Fibroblast of lung (primary cell): ENCODE data around the gene FAM162A. TPM values are rescaled to one million over a fixed set of nuclear protein-coding genes. Genes with fewer than 3 reads are reported as not detected.
A peak's percentile ranks its signal among the peaks of the same experiment; 100 is the strongest.

Source experiments
- DNase-seq, 2 donors: peaks; one replicate each; pipeline versions ENCODE4 v3.0.0 to v3.0.0-alpha.2; 2010; ENCODE audit warnings: low read depth in 2 of 2
- H2AFZ ChIP-seq: 2 replicates; pipeline ENCODE4 v1.5.1; 2012; ENCODE audit warnings: low read length, control low read depth, inconsistent platforms
- H3K27ac ChIP-seq: 2 replicates; pipeline ENCODE4 v1.5.1; 2011; ENCODE audit warnings: low read length, control low read depth; ENCODE audit not compliant: insufficient read depth
- H3K27me3 ChIP-seq: 2 replicates; pipeline ENCODE4 v1.5.1; 2011; ENCODE audit warnings: mild to moderate bottlenecking, low read length; ENCODE audit not compliant: control insufficient read depth, insufficient read depth
- H3K36me3 ChIP-seq: 2 replicates; pipeline ENCODE4 v1.5.1; 2011; ENCODE audit warnings: low read length; ENCODE audit not compliant: control insufficient read depth, insufficient read depth
- H3K4me1 ChIP-seq: 2 replicates; pipeline ENCODE4 v1.5.1; 2011; ENCODE audit warnings: low read length; ENCODE audit not compliant: control insufficient read depth, insufficient read depth; ENCODE audit errors: extremely low read depth
- H3K4me2 ChIP-seq: 2 replicates; pipeline ENCODE4 v1.5.1; 2011; ENCODE audit warnings: low read length, control low read depth; ENCODE audit not compliant: insufficient read depth; ENCODE audit errors: extremely low read depth
- H3K4me3 ChIP-seq, 4 experiments: fragments of 200-600 bp in 1 of 4; sonication (generic) in 1 of 4; replicated peaks in 1 of 4; 2 replicates each; pipeline ENCODE4 v1.5.1; 2011 to 2016; ENCODE audit warnings: low read length in 4 of 4, low read depth in 3 of 4, mild to moderate bottlenecking in 3 of 4, control low read depth in 2 of 4, inconsistent platforms in 1 of 4, mixed read lengths in 1 of 4; ENCODE audit not compliant: insufficient read depth in 1 of 4; ENCODE audit errors: control extremely low read depth in 1 of 4
- H3K79me2 ChIP-seq: 2 replicates; pipeline ENCODE4 v1.5.1; 2012; ENCODE audit warnings: mild to moderate bottlenecking, low read length, inconsistent platforms; ENCODE audit not compliant: control insufficient read depth, insufficient read depth
- H3K9ac ChIP-seq: 2 replicates; pipeline ENCODE4 v1.5.1; 2011; ENCODE audit warnings: mild to moderate bottlenecking, low read length, control low read depth; ENCODE audit not compliant: insufficient read depth
- H3K9me3 ChIP-seq: 2 replicates; pipeline ENCODE4 v1.5.1; 2012; ENCODE audit warnings: low read depth, low read length; ENCODE audit not compliant: control insufficient read depth, insufficient read depth
- H4K20me1 ChIP-seq: 2 replicates; pipeline ENCODE4 v1.5.1; 2011; ENCODE audit warnings: low read length; ENCODE audit not compliant: control insufficient read depth, insufficient read depth; ENCODE audit errors: extremely low read depth
- CTCF ChIP-seq, 2 donors: IDR thresholded peaks in 1 of 2; conservative IDR thresholded peaks in 1 of 2; 1 replicate in 1 of 2; 2 replicates in 1 of 2; pipeline ENCODE4 v1.5.1; 2011 to 2012; ENCODE audit warnings: low read length in 2 of 2, control low read depth in 1 of 2, inconsistent platforms in 1 of 2, low read depth in 1 of 2, mild to moderate bottlenecking in 1 of 2
- EZH2 ChIP-seq: IDR thresholded peaks from 2 replicates; pipeline ENCODE4 v1.5.1; 2012; ENCODE audit warnings: low read length, control low read depth, mild to moderate bottlenecking; ENCODE audit errors: missing control alignments
- polyA plus RNA-seq, 2 donors: library from polyadenylated mRNA; depleted of rRNA in 1 of 2; stranded (reverse) in 1 of 2; unstranded in 1 of 2; fragments of >200 nt; gene quantifications; 2 replicates each; pipeline ENCODE4 v1.2.1, GENCODE V29; 2011 to 2012; ENCODE audit warnings: missing spikeins in 1 of 2
- total RNA-seq: library from RNA; depleted of rRNA; stranded (reverse); fragments of >200 nt; gene quantifications from 2 replicates; pipeline ENCODE4 v1.2.1, GENCODE V29; 2014

FAM162A gene
- total and polyA plus RNA-seq, 2 donors (not counting 1 experiment from before 2014, with no cell fraction given) = 16.7 to 47.6 TPM

DNA sequence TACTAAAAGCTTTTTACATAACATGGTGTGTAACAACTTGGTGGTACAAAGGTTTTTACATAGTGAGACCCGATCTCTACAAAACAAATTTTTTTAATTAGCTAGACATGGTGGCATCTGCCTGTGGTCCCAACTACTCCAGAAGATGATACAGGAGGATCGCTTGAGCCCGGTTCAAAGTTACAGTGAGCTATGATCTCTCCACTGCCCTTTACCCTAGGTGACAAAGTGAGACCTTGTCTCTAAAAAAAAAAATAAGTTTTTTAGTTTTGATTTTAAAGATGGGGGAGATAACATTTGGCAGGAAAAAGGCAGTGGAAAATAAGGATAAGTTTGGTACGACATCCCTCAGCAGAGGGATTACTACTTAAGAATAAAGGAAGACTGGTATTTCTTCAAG, 5.9 kb downstream of the FAM162A start:
- H3K9ac ChIP-seq = no peak overlapping the region
- no peaks in the 10 kb centered on the region for H3K79me2 ChIP-seq
- no peaks in the 10 kb centered on the region for H3K4me1 ChIP-seq
- no peaks in the 10 kb centered on the region for H4K20me1 ChIP-seq
- TF ChIP-seq CTCF (conservative IDR thresholded peaks at IDR 0.05 in 1 of 2, IDR thresholded peaks at IDR 0.05 in 1 of 2; ENCODE audit: low read depth in 1 of 2, low read length in 2 of 2) (no peak), EZH2 (no peak)
- H3K27ac ChIP-seq = no peak overlapping the region
- no peaks in the 10 kb centered on the region for H3K36me3 ChIP-seq
- no peak for DNase-seq
- no peak overlapping the region for H3K4me3 ChIP-seq
- no peak overlapping the region for H3K4me2 ChIP-seq
- H3K9me3 ChIP-seq = no peaks in the 10 kb centered on the region
- H3K27me3 ChIP-seq = no peaks in the 10 kb centered on the region
- no peak overlapping the region for H2AFZ ChIP-seq

DNA sequence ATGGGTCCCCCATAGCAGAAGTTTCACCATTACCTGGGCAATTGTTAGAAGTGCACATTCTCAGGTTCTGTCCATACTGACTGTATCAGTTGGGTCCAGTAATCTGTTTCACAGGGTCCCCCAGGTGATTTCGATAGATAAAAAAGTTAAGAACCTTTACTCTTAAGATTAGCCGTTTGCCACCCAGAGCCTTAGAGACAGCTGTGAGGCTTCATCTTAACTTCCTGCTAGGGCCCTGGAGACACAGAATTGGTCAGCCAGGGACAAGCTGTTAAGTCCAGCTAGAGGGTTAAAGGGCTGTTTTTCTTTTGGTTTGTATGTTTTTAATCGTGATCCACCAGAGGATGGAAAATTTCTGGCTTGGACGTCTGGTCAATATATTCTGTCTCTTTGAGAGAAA, 6.7 kb downstream of the FAM162A start:
- no peak for TF ChIP-seq EZH2
- no peak for TF ChIP-seq CTCF (conservative IDR thresholded peaks at IDR 0.05 in 1 of 2, IDR thresholded peaks at IDR 0.05 in 1 of 2; ENCODE audit: low read depth in 1 of 2, low read length in 2 of 2)
- Histone ChIP-seq H3K36me3 (no peaks in the 10 kb centered on the region), H3K27ac (no peak overlapping the region), H3K79me2 (no peaks in the 10 kb centered on the region), H3K27me3 (no peaks in the 10 kb centered on the region), H3K4me1 (no peaks in the 10 kb centered on the region), H4K20me1 (no peaks in the 10 kb centered on the region), H3K9ac (no peak overlapping the region), H2AFZ (no peak overlapping the region), H3K4me3 (no peak overlapping the region), H3K9me3 (no peaks in the 10 kb centered on the region), H3K4me2 (no peak overlapping the region)
- peak in 1 of 2 donors; percentile 19 for DNase-seq

DNA sequence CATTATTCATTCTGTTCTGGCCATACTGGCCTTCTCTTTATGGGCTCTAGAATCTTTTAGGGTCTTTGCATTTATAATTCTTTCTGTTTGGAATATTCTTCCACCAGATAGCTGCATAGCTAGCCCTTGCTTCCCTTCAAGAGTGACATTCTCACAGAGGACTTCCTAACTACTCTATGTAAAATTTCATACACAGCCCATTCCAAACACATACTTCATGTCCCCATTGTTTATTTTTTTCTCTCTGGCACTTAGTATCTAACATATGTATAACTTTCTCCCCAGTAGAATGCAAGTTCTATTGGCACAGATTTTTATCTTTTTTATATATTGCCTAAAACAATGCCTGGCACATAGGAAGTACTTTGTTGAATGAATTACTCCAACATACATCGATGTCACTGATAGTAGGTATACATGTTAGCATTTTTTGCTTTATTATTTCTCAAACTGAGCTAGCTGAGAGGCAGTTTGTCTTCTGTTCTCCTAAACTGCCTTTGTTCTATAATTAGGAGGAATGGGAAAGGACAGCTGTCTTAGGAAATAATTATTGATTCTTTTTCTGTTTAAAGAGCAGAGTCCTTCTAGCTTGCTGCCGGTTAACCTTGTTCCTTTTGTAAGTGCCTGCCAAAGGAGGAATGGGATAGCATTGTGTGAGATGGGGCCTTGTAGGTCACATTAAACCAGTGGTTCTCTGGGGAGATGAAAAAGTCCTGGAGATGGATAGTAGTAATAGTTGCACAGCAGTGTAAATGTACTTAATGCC, 7.9 kb downstream of the FAM162A start:
- no peak for DNase-seq

More for the DNA sequence above, 7.9 kb downstream of the FAM162A start:
- Histone ChIP-seq H3K9me3 (no peaks in the 10 kb centered on the region), H3K36me3 (no peaks in the 10 kb centered on the region), H3K4me2 (no peak overlapping the region), H3K4me1 (no peaks in the 10 kb centered on the region), H3K79me2 (no peaks in the 10 kb centered on the region), H3K27ac (no peak overlapping the region), H3K4me3 (no peak overlapping the region), H3K9ac (no peak overlapping the region), H4K20me1 (no peaks in the 10 kb centered on the region), H3K27me3 (no peaks in the 10 kb centered on the region), H2AFZ (no peak overlapping the region)
- no peak for TF ChIP-seq CTCF (conservative IDR thresholded peaks at IDR 0.05 in 1 of 2, IDR thresholded peaks at IDR 0.05 in 1 of 2; ENCODE audit: low read depth in 1 of 2, low read length in 2 of 2)
- no peak for TF ChIP-seq EZH2
